A549 (cell line): ENCODE results near the gene SEMA5B.

Experiments used
- CTCF ChIP-seq: fragments of >200 bp; sonication (Bioruptor Twin); formaldehyde crosslinking; IDR thresholded peaks from 3 replicates; pipeline ENCODE4 v1.5.1; 2016
- EP300 ChIP-seq, 2 experiments: fragments of >200 bp; sonication (Bioruptor Twin); formaldehyde crosslinking; IDR thresholded peaks; 2 replicates in 1 of 2; 3 replicates in 1 of 2; pipeline ENCODE4 v1.6.1; 2016 to 2017
- MAX ChIP-seq: IDR thresholded peaks from 2 replicates; pipeline ENCODE4 v1.6.1; 2012
- MYC ChIP-seq: IDR thresholded peaks from 2 replicates; pipeline ENCODE4 v1.6.1; 2012; ENCODE audit warnings: mild to moderate bottlenecking, inconsistent platforms, low read length, improper control_type of control experiment, borderline replicate concordance
- NPAS2 ChIP-seq: fragments of 250-450 bp; sonication (Bioruptor Pico); IDR thresholded peaks from 2 replicates; pipeline ENCODE4 v1.8.0; 2022; ENCODE audit warnings: mild to moderate bottlenecking, moderate library complexity, borderline replicate concordance
- POLR2A ChIP-seq: IDR thresholded peaks from 2 replicates; pipeline ENCODE4 v1.6.1; 2012; ENCODE audit warnings: mild to moderate bottlenecking, low read length

- no peak for TF ChIP-seq CTCF
- TF ChIP-seq EP300 (IDR thresholded peaks at IDR 0.05): no peak
- TF ChIP-seq POLR2A: no peak
- TF ChIP-seq NPAS2 (CRISPR knock-in tag): no peak
- no peak for TF ChIP-seq MYC
- no peak for TF ChIP-seq MAX
Measured at GRCh38 chr3:122956693-122957455, 70.7 kb downstream of the SEMA5B start.
